GM12878 (cell line): ENCODE data around the gene MSH4. TPM values are rescaled to one million over a fixed set of nuclear protein-coding genes. Genes with fewer than 3 reads are reported as not detected.
"Not testable (repeated sequence)": the region's sequence is repeated elsewhere in the genome, so short reads cannot be mapped to it uniquely, and the experiment has no call there.

Experiments used
- ATAC-seq: fragments of 200-7000 bp; cut with Tn5 transposase; 3 replicates; pipeline ENCODE4 v1.9.1; 2020; ENCODE audit warnings: mild to moderate bottlenecking, moderate library complexity
- BruUV-seq: library from RNA; stranded (reverse); fragments of 400-500 nt; replicated peaks from 2 replicates; lab custom pipeline; 2021; lab: Mats Ljungman, UMichigan
- CTCF ChIA-PET: fragments of 300-600 bp; sonication (Branson Sonifier 250); formaldehyde crosslinking; extraction: SDS; loops from one replicate; lab custom pipeline; 2021; ENCODE audit warnings: inconsistent platforms; lab: Yijun Ruan, JAX
- POLR2A ChIA-PET: fragments of 350-600 bp; formaldehyde crosslinking; extraction: SDS; loops from one replicate; lab custom pipeline; 2021; ENCODE audit warnings: inconsistent platforms; lab: Charles Lee
- RAD21 ChIA-PET: fragments of 300-600 bp; sonication (Branson Sonifier 250); formaldehyde crosslinking; loops from one replicate; lab custom pipeline; 2023; ENCODE audit warnings: antibody characterized with exemption; ENCODE audit not compliant: unreplicated experiment; lab: Charles Lee
- SMC1A ChIA-PET: fragments of 300-600 bp; sonication (Branson Sonifier 250); formaldehyde crosslinking; loops from one replicate; lab custom pipeline; 2023; ENCODE audit not compliant: unreplicated experiment, uncharacterized antibody; lab: Charles Lee
- DNase-seq: peaks from one replicate; pipeline ENCODE4 v3.0.0-alpha.2; 2011; ENCODE audit warnings: low read depth, low spot score
- FAIRE-seq: peaks from 3 replicates; lab custom pipeline; 2011; peaks lifted over from hg19 to GRCh38; lab: Jason Lieb, UNC
- H2AFZ ChIP-seq: 2 replicates; pipeline ENCODE4 v1.6.0; 2011; ENCODE audit warnings: low read depth, low read length, control low read depth; ENCODE audit not compliant: control insufficient read depth
- H3K27ac ChIP-seq: 2 replicates; pipeline ENCODE4 v1.5.1; 2011; ENCODE audit warnings: control low read depth; ENCODE audit not compliant: control insufficient read depth, insufficient read depth
- H3K27me3 ChIP-seq, 2 experiments: replicated peaks in 1 of 2; 2 replicates each; pipeline versions ENCODE4 v1.6.0 to v1.6.1; 2011; ENCODE audit warnings: low read length in 1 of 2; ENCODE audit not compliant: control insufficient read depth in 2 of 2, insufficient read depth in 2 of 2
- H3K36me3 ChIP-seq, 2 experiments: 2 replicates each; pipeline ENCODE4 v1.5.1; 2011; ENCODE audit warnings: low read length in 1 of 2; ENCODE audit not compliant: control insufficient read depth in 2 of 2, insufficient read depth in 2 of 2
- H3K4me1 ChIP-seq: 2 replicates; pipeline ENCODE4 v1.6.1; 2011; ENCODE audit warnings: mild to moderate bottlenecking, low read length, moderate library complexity, mixed read lengths; ENCODE audit not compliant: control insufficient read depth, insufficient read depth
- H3K4me2 ChIP-seq: 2 replicates; pipeline ENCODE4 v1.6.0; 2011; ENCODE audit warnings: control low read depth; ENCODE audit not compliant: control insufficient read depth, insufficient read depth
- H3K4me3 ChIP-seq: fragments of 200-600 bp; sonication (generic); 2 replicates; pipeline ENCODE4 v1.5.1; 2016
- H3K79me2 ChIP-seq: 2 replicates; pipeline ENCODE4 v1.6.0; 2011; ENCODE audit warnings: low read length; ENCODE audit not compliant: control insufficient read depth, insufficient read depth
- H3K9ac ChIP-seq: 2 replicates; pipeline ENCODE4 v1.8.0; 2011; ENCODE audit warnings: low read length, control low read depth, mixed read lengths; ENCODE audit not compliant: control insufficient read depth, insufficient read depth
- H3K9me3 ChIP-seq: replicated peaks from 3 replicates; pipeline ENCODE4 v1.5.1; 2011; ENCODE audit warnings: mild to moderate bottlenecking, low read length; ENCODE audit not compliant: control insufficient read depth, insufficient read depth
- H4K20me1 ChIP-seq: 2 replicates; pipeline ENCODE4 v1.6.0; 2011; ENCODE audit not compliant: control insufficient read depth, insufficient read depth
- CREB1 ChIP-seq: IDR thresholded peaks from 2 replicates; pipeline ENCODE4 v1.6.1; 2012; ENCODE audit warnings: low read depth, mild to moderate bottlenecking, inconsistent platforms
- EED ChIP-seq: sonication (generic); IDR thresholded peaks from 2 replicates; pipeline ENCODE4 v1.6.1; 2016; ENCODE audit warnings: antibody characterized with exemption, low read depth
- FOXM1 ChIP-seq: IDR thresholded peaks from 2 replicates; pipeline ENCODE4 v1.6.1; 2012; ENCODE audit warnings: low read depth, mild to moderate bottlenecking, inconsistent platforms, low read length, moderate library complexity
- HDGF ChIP-seq: fragments of 450-650 bp; IDR thresholded peaks from 2 replicates; pipeline ENCODE4 v1.6.1; 2016; ENCODE audit warnings: antibody characterized with exemption
- MYB ChIP-seq: fragments of 150-350 bp; IDR thresholded peaks from 2 replicates; pipeline ENCODE4 v1.6.1; 2014; ENCODE audit warnings: mild to moderate bottlenecking, low read depth, low read length, borderline replicate concordance
- NFYB ChIP-seq: IDR thresholded peaks from 2 replicates; pipeline ENCODE4 v1.6.1; 2011; ENCODE audit warnings: low read depth, mild to moderate bottlenecking, low read length, improper control_type of control experiment, moderate library complexity; ENCODE audit not compliant: insufficient read depth
- NR2C1 ChIP-seq: fragments of 450-650 bp; IDR thresholded peaks from 2 replicates; pipeline ENCODE4 v1.6.1; 2017; ENCODE audit warnings: antibody characterized with exemption, mild to moderate bottlenecking, moderate library complexity
- PAX8 ChIP-seq: fragments of 450-650 bp; IDR thresholded peaks from 2 replicates; pipeline ENCODE4 v1.6.1; 2017; ENCODE audit warnings: mild to moderate bottlenecking, moderate library complexity
- POLR2AphosphoS5 ChIP-seq: IDR thresholded peaks from 2 replicates; pipeline ENCODE4 v1.6.1; 2011; ENCODE audit warnings: mild to moderate bottlenecking, low read length, inconsistent platforms
- RAD51 ChIP-seq: fragments of 450-650 bp; IDR thresholded peaks from 2 replicates; pipeline ENCODE4 v1.6.1; 2016; ENCODE audit warnings: moderate library complexity, mild to moderate bottlenecking, inconsistent platforms
- SREBF1 ChIP-seq: IDR thresholded peaks from 2 replicates; pipeline ENCODE4 v1.6.1; 2012; ENCODE audit warnings: mild to moderate bottlenecking, low read length
- WGBS: methylation state at CpG from one replicate; pipeline ENCODE4 v1.1.6; 2016; ENCODE audit warnings: low lambda C conversion rate; ENCODE audit not compliant: insufficient replicate concordance, insufficient coverage; ENCODE audit errors: missing lambda C conversion rate; 5-methylcytosine and 5-hydroxymethylcytosine counted together
- in situ Hi-C: fragments of 300-500 bp; cut with MboI; formaldehyde crosslinking; loops from 9 replicates; pipeline ENCODE4 v1.14.3; 2018; ENCODE audit warnings: mixed read lengths
- intact Hi-C: fragments of 100-400 bp; cut with micrococcal nuclease; formaldehyde crosslinking; loops from one replicate; pipeline ENCODE4 v1.14.2; 2022; ENCODE audit not compliant: unreplicated experiment
- polyA plus RNA-seq, 11 experiments: library from polyadenylated mRNA; depleted of rRNA in 4 of 11; unstranded in 6 of 11; stranded (reverse) in 5 of 11; fragments of >200 nt; fragmentation: Nextera tagmentation in 4 of 11; fragmentation: Illumina TruSeq in 1 of 11; extraction: Ambion mirVana in 4 of 11; extraction: Trizol in 1 of 11; gene quantifications; 1 replicate in 1 of 11; 2 replicates in 10 of 11; pipeline versions ENCODE4 v1.2.1 to v1.2.3, GENCODE V29; 2011 to 2016; ENCODE audit warnings: inconsistent platforms in 2 of 11, missing spikeins in 2 of 11, low read depth in 1 of 11
- total RNA-seq, 4 experiments: library from RNA; depleted of rRNA in 3 of 4; stranded (reverse); fragments of >200 nt in 3 of 4; fragmentation: Illumina TruSeq in 1 of 4; extraction: Trizol in 1 of 4; gene quantifications; 2 replicates each; pipeline versions ENCODE4 v1.2.1 to v1.2.3, GENCODE V29; 2013 to 2021
- TF ChIP-seq, protein P1 (sequence below): fragments of 450-650 bp; IDR thresholded peaks from 2 replicates; pipeline ENCODE4 v1.6.1; 2017; ENCODE audit warnings: mild to moderate bottlenecking
- TF ChIP-seq, protein P2 (sequence below): fragments of 450-650 bp; IDR thresholded peaks from 2 replicates; pipeline ENCODE4 v1.6.1; 2016; ENCODE audit warnings: mild to moderate bottlenecking
- TF ChIP-seq, protein P3 (sequence below): IDR thresholded peaks from 2 replicates; pipeline ENCODE4 v1.6.1; 2011; ENCODE audit warnings: low read depth, mild to moderate bottlenecking, low read length, moderate library complexity, borderline replicate concordance; ENCODE audit errors: extremely low read depth

MSH4 gene
- total and polyA plus RNA-seq, 10 of the 15 experiments (the other 5 are each of a cell fraction or from before 2014, with no cell fraction given): 0.04 to 0.34 (median 0.09) TPM; not detected in 3

DNA sequence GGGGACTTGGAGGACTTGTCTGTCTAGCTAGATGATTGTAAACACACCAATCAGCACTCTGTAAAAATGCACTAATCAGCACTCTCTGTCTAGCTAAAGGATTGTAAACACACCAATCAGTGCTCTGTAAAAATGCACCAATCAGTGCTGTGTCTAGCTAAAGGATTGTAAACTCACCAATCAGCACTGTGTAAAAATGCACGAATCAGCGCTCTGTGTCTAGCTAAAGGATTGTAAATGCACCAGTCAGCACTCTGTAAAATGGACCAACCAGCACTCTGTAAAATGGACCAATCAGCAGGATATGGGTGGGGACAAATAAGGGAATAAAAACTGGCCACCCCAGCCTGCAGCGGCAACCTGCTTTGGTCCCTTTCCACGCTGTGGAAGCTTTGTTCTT is 38.1 kb upstream of the MSH4 start:
- 86% methylated on average over 4 of the region's 4 CpGs for WGBS
- H3K4me1 ChIP-seq, H3K4me2 ChIP-seq, FAIRE-seq, H3K79me2 ChIP-seq, H3K27me3 ChIP-seq, POLR2A ChIA-PET, intact Hi-C loops, H4K20me1 ChIP-seq, DNase-seq, SMC1A ChIA-PET, BruUV-seq, ATAC-seq, H3K9me3 ChIP-seq, H2AFZ ChIP-seq, in situ Hi-C loops, H3K9ac ChIP-seq, RAD21 ChIA-PET, H3K27ac ChIP-seq, H3K4me3 ChIP-seq: not testable (repeated sequence)
- 0 out of 2 replicates have a peak, but pooled peaks have one; percentile 41 for TF ChIP-seq NFYB
- H3K36me3 ChIP-seq: peaks cover 3 to 13% of the 10 kb centered on the region in 2 experiments; a peak in 3 of 4 replicates
- CTCF ChIA-PET: interaction anchor here (0.6 kb wide), 1 partner anchor 30 kb away, joined by 3 read pairs; no protein-coding TSS in a partner anchor

DNA sequence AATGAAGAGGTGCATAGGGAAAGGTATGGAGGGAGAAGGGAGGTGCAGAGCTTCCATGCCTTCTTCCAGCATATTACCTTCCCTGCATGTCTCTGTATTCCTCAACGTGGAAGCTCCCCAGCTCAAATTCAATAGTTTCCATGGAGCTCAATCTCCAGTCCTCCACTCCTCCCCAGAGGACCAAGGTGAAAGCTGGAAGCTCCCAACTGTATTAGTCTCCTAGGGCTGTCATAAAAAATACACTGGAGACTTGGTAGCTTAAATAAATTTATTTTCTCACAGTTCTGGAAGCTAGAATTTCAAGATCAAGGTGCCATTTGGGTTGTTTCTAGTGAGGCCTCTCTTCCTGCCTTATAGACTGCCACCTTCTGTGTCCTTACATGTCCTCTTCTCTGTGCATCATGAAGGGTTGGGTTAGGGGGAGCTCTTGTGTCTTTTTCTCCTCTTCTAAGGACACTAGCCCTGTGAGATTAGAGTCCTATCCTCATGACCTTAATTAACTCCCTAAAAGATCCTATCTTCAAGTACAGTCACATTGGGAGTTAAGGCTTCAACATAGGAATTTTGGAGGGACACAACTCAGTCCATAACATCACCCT is 32.5 kb upstream of the MSH4 start:
- intact Hi-C loops (no loop called here), in situ Hi-C loops (no loop called here)
- 44% methylated on average over 1 of the region's 1 CpG for WGBS
- no peaks in the 10 kb centered on the region for H3K9me3 ChIP-seq
- H3K4me1 ChIP-seq: no peaks in the 10 kb centered on the region
- peaks cover 0 to 8% of the 10 kb centered on the region in 2 experiments; a peak in 1 of 4 replicates for H3K36me3 ChIP-seq
- CTCF ChIA-PET: interaction anchor here (1.0 to 1.5 kb wide), 2 partner anchors 11 to 31 kb away, joined by 3 to 5 read pairs; no protein-coding TSS in a partner anchor
- H3K27me3 ChIP-seq: no peaks in the 10 kb centered on the region
- SMC1A ChIA-PET: interaction anchor here (0.9 to 1.7 kb wide), 3 partner anchors 19 to 43 kb away, joined by 3 to 4 read pairs (median 3); no protein-coding TSS in a partner anchor
- DNase-seq (no peak), FAIRE-seq (no peak), ATAC-seq (peak; percentile 55; the same call in 2 of the 3 replicates)
- H3K4me3 ChIP-seq: no peak overlapping the region
- RAD21 ChIA-PET: no interaction called here
- H3K9ac ChIP-seq: no peak overlapping the region
- H3K27ac ChIP-seq: no peak overlapping the region
- no TSS peak for BruUV-seq
- no peak overlapping the region for H2AFZ ChIP-seq
- POLR2A ChIA-PET: interaction anchor here (0.6 to 1.3 kb wide), 2 partner anchors 25 to 609 kb away, joined by 3 to 6 read pairs; no protein-coding TSS in a partner anchor
- H4K20me1 ChIP-seq: no peaks in the 10 kb centered on the region
- no peak overlapping the region for H3K4me2 ChIP-seq
- H3K79me2 ChIP-seq: no peaks in the 10 kb centered on the region
- TF ChIP-seq PAX8 (no peak), FOXM1 (no peak), CREB1 (no peak), RAD51 (no peak), NR2C1 (no peak), POLR2AphosphoS5 (no peak), SREBF1 (no peak), HDGF (no peak), MYB (no peak), EED (no peak)
- TF ChIP-seq, protein P1, sequence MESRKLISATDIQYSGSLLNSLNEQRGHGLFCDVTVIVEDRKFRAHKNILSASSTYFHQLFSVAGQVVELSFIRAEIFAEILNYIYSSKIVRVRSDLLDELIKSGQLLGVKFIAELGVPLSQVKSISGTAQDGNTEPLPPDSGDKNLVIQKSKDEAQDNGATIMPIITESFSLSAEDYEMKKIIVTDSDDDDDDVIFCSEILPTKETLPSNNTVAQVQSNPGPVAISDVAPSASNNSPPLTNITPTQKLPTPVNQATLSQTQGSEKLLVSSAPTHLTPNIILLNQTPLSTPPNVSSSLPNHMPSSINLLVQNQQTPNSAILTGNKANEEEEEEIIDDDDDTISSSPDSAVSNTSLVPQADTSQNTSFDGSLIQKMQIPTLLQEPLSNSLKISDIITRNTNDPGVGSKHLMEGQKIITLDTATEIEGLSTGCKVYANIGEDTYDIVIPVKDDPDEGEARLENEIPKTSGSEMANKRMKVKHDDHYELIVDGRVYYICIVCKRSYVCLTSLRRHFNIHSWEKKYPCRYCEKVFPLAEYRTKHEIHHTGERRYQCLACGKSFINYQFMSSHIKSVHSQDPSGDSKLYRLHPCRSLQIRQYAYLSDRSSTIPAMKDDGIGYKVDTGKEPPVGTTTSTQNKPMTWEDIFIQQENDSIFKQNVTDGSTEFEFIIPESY: no peak
- TF ChIP-seq, protein P2, sequence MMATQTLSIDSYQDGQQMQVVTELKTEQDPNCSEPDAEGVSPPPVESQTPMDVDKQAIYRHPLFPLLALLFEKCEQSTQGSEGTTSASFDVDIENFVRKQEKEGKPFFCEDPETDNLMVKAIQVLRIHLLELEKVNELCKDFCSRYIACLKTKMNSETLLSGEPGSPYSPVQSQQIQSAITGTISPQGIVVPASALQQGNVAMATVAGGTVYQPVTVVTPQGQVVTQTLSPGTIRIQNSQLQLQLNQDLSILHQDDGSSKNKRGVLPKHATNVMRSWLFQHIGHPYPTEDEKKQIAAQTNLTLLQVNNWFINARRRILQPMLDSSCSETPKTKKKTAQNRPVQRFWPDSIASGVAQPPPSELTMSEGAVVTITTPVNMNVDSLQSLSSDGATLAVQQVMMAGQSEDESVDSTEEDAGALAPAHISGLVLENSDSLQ: no peak
- TF ChIP-seq, protein P3, sequence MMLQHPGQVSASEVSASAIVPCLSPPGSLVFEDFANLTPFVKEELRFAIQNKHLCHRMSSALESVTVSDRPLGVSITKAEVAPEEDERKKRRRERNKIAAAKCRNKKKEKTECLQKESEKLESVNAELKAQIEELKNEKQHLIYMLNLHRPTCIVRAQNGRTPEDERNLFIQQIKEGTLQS: no peak
